ENCODE results near the gene KLF16. TPM values are rescaled to one million over a fixed set of nuclear protein-coding genes. Genes with fewer than 3 reads are reported as not detected.

Gene KLF16
- total and polyA plus RNA-seq, 2 experiments from 2014 or later = 8.9 to 20.2 TPM

GRCh38 chr19:1883784-1884183 lies 20.4 kb upstream of the KLF16 start:
- DNase-seq (ENCODE audit: low spot score) (no peak), ATAC-seq (no peak)
- no peaks in the 10 kb centered on the region; the same call in 2 of the 3 replicates for H3K9me3 Mint-ChIP-seq
- Histone ChIP-seq H3F3A (replicated peaks; ENCODE audit: low read depth) (peaks cover 5% of the 10 kb centered on the region), H3K4me3 (peak overlapping the region; percentile 89), H3K36me3 (ENCODE audit: insufficient read depth) (no peaks in the 10 kb centered on the region), H3K79me2 (replicated peaks; ENCODE audit: insufficient read depth) (peaks cover 27% of the 10 kb centered on the region), H3K9me2 (ENCODE audit: insufficient read depth) (no peaks in the 10 kb centered on the region), H3K4me1 (ENCODE audit: insufficient read depth) (peaks cover 14% of the 10 kb centered on the region; the same call in 1 of the 2 replicates), H3K27ac (ENCODE audit: low read depth) (no peak overlapping the region), H3K27me3 (ENCODE audit: insufficient read depth) (no peaks in the 10 kb centered on the region), H2AFZ (no peak overlapping the region), H4K20me1 (replicated peaks; ENCODE audit: insufficient read depth) (peaks cover 16% of the 10 kb centered on the region), H3K4me2 (peak overlapping the region; percentile 98)
- TF ChIP-seq CTCF (conservative IDR thresholded peaks at IDR 0.05; ENCODE audit: low read depth in 2 of 2) (no peak), ZNF114 (CRISPR knock-in tag; IDR thresholded peaks at IDR 0.05) (no peak), POLR2AphosphoS5 (IDR thresholded peaks at IDR 0.05; ENCODE audit: low read depth) (no peak), ZNF331 (CRISPR knock-in tag; IDR thresholded peaks at IDR 0.05; ENCODE audit: low read depth) (no peak), NANOG (IDR thresholded peaks at IDR 0.05; ENCODE audit: borderline replicate concordance) (no peak), STAT1 (IDR thresholded peaks at IDR 0.05; ENCODE audit: unreplicated experiment) (no peak), EZH2 (IDR thresholded peaks at IDR 0.05; ENCODE audit: low read depth, unreplicated experiment) (no peak), CREB1 (CRISPR knock-in tag; IDR thresholded peaks at IDR 0.05; ENCODE audit: low read depth) (no peak), ZNF462 (CRISPR knock-in tag; IDR thresholded peaks at IDR 0.05) (no peak), JUNB (IDR thresholded peaks at IDR 0.05; ENCODE audit: unreplicated experiment) (no peak), EZH2phosphoT487 (IDR thresholded peaks at IDR 0.05; ENCODE audit: unreplicated experiment) (no peak), REST (IDR thresholded peaks at IDR 0.05; ENCODE audit: unreplicated experiment) (no peak)
- TF ChIP-seq, protein P1, sequence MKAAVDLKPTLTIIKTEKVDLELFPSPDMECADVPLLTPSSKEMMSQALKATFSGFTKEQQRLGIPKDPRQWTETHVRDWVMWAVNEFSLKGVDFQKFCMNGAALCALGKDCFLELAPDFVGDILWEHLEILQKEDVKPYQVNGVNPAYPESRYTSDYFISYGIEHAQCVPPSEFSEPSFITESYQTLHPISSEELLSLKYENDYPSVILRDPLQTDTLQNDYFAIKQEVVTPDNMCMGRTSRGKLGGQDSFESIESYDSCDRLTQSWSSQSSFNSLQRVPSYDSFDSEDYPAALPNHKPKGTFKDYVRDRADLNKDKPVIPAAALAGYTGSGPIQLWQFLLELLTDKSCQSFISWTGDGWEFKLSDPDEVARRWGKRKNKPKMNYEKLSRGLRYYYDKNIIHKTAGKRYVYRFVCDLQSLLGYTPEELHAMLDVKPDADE (IDR thresholded peaks at IDR 0.05) = no peak
- H3K4me1 Mint-ChIP-seq = peaks cover 31% of the 10 kb centered on the region
- peak overlapping the region; percentile 91 for H3K4me3 Mint-ChIP-seq
- peaks cover 11% of the 10 kb centered on the region for H3K27me3 Mint-ChIP-seq (ENCODE audit: insufficient read depth, low read depth, poor library complexity)
- no peak overlapping the region for H3K27ac Mint-ChIP-seq
- no peaks in the 10 kb centered on the region; the same call in 2 of the 3 replicates for H3K36me3 Mint-ChIP-seq (ENCODE audit: low read depth)

All from GM23338 (cell line).